Lung microvascular endothelial cell (primary cell): ENCODE data around the gene CCNB2. TPM values are rescaled to one million over a fixed set of nuclear protein-coding genes. Genes with fewer than 3 reads are reported as not detected.
"Not testable (repeated sequence)": the region's sequence is repeated elsewhere in the genome, so short reads cannot be mapped to it uniquely, and the experiment has no call there.

Experiments
- DNase-seq, 2 donors: peaks; one replicate each; pipeline versions ENCODE4 v3.0.0 to v3.0.0-alpha.2; 2010; ENCODE audit warnings: low read depth in 2 of 2
- total RNA-seq: library from RNA; depleted of rRNA; stranded (reverse); fragments of >200 nt; gene quantifications from 2 replicates; pipeline ENCODE4 v1.2.1, GENCODE V29; 2014

The CCNB2 gene
- total RNA-seq, 1 donor from 2014 or later: 5.0 TPM

DNA sequence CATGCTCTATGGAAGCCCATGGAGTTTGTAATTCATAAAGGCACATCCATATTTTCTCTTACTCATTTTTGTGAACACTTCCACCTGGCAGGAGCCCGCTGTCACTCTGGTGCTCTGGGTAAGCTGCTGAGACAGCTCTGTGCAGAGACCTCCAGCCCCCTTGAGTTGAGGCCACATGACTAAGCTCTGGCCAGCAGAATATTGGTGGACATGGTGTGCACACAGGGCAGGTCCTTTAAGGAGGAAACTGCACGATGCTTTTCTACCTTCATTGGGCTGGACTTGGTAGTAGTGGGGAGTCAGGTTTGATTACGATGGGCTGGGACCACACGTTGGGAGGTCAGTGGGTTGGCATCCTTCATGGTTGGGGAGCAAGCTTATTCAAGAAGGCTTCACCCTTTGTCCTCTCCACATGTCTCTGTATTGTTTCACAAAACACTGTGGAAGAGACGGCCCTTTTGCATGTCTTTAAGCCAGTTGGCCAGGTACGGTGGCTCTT, 29.0 kb downstream of the CCNB2 start:
- DNase-seq: no peak

DNA sequence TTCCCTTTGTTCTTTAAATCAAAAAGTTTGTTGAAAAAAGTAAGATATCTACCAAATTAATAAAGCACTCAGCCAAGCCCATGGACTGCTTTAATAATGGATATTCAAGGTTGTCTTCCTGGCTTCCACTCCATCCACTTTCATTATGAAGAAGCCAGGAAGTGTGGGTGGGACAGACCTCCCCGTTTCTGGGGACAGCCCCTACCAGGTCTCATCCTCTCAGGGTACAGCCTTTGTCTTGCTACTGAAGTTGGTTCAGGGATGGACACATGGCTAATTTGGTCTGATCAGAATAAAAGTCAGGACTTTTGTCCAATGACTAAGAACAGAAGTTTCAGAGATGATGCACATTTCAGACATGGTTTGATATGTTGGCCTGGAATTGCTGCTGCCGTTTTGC, 32.6 kb downstream of the CCNB2 start:
- no peak for DNase-seq

DNA sequence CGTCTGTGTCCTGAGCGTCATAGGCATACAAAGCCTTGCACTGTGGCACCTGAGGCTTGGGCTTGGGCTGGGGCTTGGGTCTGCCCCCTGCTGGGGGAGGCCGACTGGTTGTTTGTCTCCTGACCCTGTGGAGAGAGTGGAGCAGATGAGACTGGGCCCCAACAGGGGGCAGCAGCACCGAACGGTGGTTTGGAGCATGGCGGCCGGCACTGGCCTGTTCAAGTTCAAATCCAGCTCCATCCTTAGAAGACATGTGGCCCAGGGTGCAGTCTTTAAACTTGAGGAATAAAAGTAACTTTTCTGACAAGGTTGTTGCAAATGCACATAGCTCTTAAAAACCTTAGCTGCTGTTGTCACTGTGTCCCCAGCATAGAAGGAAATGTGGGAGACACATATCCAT, 33.3 kb downstream of the CCNB2 start:
- DNase-seq: peak; percentile 57 to 74

DNA sequence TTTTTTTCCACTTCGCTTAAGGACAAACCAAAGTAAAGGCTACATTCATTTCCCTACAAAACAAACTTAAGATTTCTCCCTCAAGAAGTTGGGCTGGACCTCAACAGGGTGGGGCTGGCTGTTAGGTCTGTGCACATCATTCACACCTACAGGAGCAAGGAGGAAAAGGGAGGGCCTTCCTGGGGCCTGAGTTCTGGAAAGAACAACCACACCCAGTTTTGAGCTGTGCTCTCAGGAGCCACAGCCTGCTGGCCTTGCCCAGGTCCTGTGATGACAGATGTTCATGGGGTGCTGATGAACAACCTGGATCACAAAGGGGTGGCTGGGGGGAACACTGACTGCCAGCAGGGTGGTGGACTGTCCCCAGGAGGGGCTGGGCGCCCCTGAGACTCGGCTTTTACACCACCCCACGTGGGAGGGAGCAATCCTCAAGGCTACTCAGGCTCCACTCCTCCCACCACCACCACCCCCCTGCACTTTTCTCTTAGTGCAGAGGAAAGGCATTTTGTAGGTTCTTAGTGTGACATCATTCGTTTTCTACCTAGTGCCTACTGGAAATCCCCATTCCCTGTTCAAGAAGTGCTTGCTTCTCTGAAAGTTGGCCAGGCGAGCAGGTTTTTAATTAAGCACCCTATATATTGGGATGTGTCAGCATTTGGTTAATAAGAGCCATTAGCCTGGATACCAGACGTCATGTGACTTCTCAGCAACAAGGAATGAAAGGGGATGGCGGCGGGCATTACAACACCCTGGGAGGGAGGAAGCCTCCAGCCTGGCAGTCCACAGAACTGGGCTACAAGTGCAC, 35.7 kb downstream of the CCNB2 start:
- DNase-seq: no peak

DNA sequence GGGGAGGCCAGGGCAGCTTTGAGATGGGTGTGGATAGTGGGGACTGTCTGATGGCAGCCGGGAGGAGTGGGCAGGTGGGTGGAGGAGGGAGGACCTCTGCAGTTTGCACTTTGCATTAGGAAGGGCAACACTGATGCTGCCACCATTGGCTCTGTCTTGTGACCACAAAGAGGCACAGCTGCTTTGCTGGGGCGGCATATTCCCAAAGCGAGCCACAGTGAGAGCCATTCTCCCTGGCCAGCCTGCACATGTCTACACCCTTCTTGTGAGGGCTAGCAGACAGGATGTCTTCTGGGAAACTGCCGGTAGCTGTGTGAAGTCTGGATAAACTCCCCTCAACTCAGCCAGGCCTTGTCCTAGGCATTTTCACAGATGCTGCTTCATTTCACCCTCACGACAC, 38.3 kb downstream of the CCNB2 start:
- no peak for DNase-seq

DNA sequence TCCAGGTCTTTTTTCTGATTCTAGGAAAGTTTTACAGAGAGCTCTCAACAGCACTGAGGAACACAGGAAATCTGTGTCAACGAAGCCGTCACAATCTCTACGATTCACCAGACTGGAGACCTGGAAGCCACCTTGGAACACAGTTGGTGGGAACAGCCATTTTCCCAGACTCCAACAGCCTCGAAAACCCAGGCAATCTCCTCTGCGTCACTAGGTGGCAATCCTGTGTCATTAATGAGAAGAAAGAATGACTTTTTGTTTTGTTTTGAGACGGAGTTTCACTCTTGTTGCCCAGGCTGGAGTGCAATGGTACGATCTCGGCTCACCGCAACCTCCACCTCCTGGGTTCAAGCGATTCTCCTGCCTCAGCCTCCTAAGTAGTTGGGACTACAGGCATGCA, 39.6 kb downstream of the CCNB2 start:
- DNase-seq: peak; percentile 12 to 50

DNA sequence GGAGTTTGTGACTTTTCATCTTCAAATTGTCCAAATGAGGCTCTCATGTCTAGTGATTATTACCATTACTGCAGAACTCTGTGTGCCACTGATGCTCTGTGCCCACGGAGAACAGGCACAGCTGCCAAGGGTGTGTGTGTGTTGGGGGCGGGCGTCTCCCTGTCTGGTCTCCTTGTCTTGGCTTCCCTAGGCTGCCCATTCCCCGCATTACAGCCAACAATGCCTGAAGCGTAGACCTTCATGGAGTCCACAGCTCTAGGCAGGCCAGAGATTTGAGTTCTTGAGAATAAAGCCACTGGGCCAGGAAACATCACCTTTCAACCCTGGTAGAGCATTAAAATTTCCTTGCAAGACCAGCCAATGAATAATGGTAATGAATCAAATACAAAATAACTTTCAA, 42.7 kb downstream of the CCNB2 start:
- no peak for DNase-seq

DNA sequence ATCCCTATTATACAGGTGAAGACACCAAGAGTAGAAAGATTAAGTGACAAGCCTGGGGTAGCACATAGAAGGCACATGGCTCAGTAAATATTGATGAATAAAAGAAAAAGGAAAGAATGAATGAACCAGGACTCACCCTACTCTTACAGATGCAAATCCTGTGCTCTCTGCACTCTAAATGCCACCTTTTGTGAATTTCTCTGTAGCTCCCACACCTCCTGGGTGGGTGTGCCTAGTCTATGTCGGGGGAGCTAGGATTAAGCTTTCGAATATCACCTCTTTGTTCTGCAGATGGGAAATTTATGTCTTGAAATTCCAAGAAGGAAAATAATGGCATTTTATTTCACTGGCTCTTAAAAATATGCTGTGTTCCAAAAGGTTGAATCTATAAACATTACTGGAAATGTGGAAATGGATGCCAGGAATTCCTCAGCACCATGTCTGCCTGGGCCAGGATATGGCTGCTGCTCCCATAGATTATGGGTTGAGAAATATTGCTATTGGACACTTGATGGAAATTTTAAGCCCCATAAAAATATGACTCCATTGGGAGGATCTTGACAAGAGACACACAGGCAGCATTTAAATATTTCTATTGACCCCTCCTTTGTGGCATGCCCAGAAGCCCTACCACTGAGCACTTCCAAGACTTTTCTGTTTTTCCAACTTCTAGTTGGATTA, 43.3 kb downstream of the CCNB2 start:
- DNase-seq: peak in 1 of 2 donors; percentile 23

DNA sequence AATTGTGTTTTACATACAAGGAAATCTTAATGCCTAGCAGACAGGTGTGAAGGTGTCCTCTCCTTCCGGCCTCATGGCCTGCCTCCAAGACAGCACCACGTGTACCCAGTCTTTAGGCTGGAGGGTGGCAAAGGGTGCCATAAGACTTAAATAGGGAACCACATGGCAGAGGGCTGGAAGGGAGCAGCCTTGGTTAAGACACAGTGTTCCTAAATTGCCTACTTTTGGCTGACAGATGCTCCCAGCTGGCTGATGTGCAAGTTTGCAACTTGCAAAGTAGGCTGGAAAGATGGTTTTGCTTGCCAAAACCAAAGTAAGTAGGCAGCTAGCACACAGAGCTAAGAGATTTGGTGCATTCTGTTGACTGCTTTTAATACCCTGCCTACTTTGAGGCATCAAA, 45.2 kb downstream of the CCNB2 start:
- no peak for DNase-seq

DNA sequence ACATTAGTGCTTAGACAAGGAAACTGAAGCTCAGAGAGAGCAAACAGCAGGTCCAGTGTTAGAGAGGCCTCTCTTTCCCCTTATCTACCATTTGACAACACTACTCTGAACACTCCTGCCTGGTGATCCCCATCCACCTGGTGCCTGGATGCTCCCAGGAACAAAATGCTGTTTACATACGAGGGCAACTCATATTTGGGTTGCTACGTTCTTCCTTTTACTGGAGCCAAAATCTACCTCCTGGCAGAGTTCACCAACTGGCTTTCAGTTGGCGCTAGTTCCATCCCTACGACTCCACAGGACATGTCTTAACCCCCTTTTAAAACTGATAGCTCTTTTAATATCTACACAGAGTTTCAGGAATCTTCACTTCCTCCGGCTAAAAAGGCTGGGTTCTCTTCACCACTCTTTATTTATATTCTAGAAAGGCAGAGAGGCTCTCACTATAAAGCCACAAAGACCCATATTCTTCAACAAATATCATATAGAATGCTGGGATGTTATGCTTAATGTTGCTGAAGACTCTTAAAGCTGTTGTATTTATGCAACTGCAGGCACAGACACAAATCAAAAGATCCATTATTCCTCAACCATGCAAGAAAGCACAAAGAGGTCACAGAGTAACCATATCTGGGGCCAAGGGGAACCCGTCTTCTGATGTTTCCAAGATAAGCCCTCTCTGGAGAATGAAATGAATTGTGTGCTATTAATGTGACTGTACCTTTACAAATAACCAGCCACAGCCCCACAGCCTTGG, 47.9 kb downstream of the CCNB2 start:
- no peak for DNase-seq

DNA sequence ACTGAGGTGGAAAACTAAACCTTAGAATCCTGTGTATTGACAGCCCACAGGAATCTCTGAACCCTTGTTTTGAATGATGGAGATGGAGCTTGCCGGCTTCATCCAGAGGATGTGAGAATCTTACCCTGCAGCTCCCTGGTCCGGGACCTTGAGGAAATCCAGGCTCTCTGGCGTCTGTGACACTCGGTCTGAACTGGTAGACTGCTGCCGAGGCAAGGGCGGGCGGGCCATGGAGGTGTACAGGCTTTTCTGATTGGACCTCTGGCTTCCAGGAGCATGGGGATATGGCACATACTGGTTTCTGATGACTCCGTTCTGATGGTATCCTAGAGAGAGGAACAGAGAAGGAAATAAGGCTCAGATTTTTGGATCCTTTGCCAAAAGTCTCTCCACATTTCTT, 48.5 kb downstream of the CCNB2 start:
- no peak for DNase-seq

DNA sequence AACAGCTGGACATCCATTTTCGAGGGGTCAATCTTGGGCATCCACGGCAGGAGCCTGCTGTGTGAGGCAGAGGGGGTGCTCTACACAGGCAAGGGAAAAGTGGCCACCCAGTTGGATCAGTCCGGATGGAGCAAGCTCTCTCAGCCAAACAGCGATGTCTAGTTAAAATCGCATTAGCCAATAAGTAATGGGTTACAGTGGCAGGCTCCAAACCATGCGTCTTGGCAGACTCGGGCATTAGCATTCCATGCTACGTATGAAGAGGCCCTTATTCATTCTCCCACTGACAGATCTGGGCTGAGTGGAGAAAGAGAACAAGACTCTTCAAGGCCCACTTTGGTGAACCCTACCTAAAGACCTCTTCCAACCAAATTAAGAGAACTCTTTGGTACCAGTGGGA, 49.3 kb downstream of the CCNB2 start:
- no peak for DNase-seq

DNA sequence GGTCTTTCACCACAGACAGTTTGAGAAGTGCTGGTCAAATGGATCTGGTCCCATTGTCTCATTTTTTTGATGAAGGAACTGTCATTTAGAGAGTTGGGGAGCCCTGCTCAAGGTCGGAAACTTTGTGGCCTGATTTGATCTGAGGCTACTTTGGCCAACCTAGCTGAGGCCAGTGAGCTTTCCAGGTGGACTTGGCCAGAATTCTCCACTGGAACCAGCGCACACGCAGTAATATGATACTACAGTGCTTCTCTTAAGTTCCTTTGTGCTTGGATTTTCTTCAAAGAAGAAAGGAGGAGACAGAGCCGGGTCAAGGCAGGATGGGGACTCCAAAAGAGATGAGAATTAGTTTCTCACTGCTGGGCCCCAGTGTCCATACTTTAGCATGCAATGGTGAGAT, 50.5 kb downstream of the CCNB2 start:
- no peak for DNase-seq

DNA sequence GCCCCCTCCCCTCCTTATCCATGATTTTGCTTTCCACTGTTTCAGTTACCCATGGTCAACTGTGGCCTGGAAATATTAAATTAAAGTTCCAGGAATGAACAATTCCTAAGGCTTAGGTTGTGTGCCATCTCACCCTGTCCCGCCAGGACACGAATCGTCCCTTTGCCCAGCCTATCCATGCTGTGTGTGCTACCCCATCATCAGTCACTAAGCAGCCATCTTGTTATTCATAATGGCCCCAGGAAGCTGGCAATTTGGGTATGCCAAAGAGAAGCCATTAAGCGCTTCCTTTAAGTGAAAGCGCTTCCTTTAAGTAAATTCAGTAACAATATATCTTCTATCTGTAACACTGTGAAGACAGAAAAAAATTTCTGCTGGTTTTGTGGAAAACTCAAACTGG, 52.5 kb downstream of the CCNB2 start:
- DNase-seq: no peak

DNA sequence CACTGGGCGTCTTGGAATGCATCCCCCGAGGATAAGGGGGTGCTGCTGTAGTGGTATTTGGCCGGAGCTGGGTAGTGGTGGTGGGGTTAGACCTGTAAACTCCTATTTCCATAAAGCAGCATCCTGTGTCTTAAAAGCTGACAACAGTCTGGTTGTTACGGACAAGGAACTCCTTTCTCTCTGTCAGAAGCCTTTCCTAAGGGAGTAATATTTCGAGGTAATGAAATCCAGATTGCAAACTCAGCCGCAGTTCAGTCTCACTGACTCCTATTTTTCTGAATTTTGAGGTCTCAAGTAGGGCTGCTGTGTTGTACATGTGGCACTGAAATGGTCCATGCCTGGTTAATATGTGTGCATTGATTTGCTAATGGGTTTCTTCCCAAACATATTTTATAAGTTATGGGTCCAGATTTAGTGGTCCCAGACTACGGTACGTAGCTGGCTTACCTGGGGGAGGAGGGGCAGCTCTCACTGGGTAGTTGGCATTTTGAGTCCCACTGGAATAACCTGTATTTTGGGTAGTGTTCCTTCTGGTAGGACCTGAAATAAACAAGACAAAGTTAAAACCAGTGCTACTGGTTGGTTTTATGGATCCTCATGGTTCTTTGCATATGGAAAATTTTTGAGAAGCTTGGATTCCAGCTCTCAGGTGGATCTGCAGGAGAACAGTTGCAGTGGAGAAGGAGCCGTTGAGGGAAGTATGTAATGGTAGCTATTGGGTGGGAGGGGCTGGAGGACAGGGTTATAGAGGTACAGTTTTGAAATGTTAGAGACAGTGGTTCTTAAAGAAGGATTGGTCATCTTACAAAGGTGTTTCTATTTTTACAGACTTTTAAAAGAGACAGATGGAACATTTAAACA, 53.1 kb downstream of the CCNB2 start:
- no peak for DNase-seq

DNA sequence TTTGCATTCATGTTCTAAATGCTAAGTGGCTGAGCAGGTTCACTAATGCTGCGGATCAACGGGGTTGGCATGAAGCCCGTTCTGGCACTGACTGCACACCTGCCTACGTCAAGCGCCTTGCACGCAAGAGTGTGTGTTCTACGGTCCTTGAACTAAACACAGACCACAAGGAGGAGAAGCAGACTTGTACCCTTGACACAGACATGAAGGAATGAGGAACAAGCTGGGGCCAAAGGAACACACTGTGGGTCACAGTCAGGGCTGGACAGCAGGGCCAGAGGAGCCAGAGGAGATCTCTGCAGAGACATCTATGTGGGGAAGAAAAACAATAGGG, 53.7 kb downstream of the CCNB2 start:
- DNase-seq: no peak

DNA sequence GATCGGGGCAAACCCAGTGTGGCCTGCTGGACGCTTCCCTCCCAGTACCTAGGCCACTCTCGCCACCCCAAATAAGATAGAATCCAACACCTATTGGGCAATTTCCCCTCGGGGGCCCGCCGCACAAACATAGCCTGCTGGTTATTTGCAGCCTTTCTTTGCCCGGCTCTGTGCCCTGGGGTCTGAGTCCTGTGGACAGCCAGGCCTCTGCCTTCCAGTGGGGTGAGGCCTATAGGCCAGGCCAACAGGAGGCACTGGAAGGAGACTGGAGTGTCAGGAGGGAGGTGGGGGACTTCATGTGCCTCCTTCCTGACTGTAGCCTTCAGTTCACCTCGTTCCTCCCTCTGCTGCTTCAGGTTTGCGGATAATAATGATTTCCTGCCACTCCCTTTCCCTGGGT, 54.3 kb downstream of the CCNB2 start:
- no peak for DNase-seq

DNA sequence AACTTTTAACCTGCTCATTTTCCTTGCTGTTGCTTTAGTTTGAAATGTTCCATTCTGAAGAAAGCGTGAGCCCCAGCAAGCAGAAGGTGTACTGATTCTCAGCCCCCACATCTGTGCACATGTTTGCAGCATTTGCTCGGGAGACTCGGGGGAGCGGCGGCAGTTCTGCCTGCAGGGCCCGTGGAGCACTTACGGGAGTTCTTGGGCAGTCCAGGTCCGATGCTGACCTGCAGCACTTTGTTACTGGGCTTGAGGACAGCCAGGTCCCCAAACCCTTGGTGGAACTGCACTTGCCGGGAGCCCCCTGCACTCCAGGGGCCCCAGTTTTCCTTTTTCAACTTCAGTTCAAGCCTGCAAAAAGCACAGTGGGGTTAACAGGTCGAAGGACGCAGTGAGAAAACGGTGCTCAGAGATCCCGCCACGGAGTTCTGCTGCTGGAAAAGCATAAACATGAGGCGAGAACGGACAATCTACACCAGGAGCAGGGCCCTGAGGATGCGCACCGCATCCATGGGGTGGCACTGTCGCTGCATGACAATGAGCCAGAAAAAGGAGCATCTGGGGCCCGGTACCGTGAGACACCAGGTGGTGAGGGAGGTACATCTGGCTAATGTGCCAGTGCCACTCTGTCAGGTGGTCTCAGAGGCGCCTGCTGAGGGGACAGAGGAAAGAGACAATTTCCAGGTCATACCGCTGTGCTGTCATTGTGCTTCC, 56.1 kb downstream of the CCNB2 start:
- peak; percentile 12 to 59 for DNase-seq

DNA sequence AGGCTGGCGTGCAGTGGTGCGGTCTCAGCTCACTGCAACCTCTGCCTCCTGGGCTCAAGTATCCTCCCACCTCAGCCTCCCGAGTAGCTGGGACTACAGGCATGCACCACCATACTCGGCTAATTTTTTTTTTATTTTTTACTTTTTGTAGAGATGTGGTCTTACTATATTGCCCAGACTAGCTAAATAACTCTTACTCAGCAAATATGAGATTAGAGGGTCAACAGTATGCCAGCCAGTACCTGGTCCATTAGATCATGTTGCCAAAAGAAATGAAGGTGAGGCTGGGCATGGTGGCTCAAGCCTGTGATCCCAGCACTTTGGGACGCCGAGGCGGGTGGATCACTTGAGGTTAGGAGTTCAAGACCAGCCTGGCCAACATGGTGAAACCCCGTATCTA, 57.1 kb downstream of the CCNB2 start:
- not testable (repeated sequence) for DNase-seq

DNA sequence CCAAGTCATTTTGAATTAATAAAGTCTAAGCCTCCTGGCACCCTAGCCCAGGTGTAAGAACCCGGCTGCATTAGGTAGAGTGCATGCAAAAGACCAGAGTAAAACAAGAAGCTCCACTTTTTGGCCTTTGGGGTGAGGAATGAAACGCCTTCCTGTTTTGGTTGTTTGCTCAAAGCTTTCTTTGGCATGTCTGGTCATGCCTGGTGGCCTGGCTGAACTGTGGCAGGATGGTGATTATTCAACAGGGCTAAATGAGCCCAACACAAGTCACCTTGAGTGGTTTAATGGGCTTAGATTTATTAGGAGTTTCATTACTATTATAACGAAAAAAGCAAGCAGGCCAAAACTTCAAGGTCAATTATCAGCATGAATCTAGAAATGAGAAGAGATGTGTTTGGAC, 60.8 kb downstream of the CCNB2 start:
- peak; percentile 55 to 61 for DNase-seq

DNA sequence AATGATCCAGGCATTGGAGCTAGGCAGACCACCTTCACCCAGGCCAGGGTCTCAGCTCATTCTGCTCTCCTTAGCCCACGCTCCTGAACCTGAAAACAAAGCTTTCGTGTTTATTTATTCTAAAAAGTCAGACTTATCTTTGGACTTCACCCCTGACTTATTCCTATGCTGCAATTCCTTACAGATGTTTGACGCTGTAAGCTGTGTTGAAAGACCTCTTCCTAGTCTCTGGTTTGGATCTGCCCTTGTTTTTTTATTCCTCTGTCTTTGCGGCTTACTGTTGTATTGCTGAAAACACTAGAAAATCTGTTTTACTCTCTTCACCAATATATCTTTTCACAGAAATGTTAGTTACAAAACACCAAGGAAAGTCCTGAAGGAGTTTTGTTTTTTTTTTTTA, 61.2 kb downstream of the CCNB2 start:
- no peak for DNase-seq
